SU-DHL-6 (cell line): Measurements from ENCODE around the gene KRT36.

Experiments used
- H2AFZ ChIP-seq: fragments of 200-600 bp; sonication (generic); 2 replicates; pipeline ENCODE4 v1.6.1; 2014; ENCODE audit warnings: low read depth, mild to moderate bottlenecking, moderate library complexity, mixed read lengths, antibody characterized with exemption, low read length; ENCODE audit not compliant: severe bottlenecking
- H3F3A ChIP-seq: fragments of 200-600 bp; shearing (Covaris generic); 2 replicates; pipeline ENCODE4 v1.6.0; 2016; ENCODE audit warnings: antibody characterized with exemption, mild to moderate bottlenecking; ENCODE audit not compliant: insufficient read depth
- H3K27ac ChIP-seq: fragments of 200-600 bp; sonication (generic); 2 replicates; pipeline ENCODE4 v1.5.1; 2016; ENCODE audit warnings: low read depth, mild to moderate bottlenecking, low read length, moderate library complexity, mixed read lengths
- H3K27me3 ChIP-seq: fragments of 200-600 bp; sonication (generic), shearing (Covaris generic); 2 replicates; pipeline ENCODE4 v1.6.0; 2014; ENCODE audit warnings: mild to moderate bottlenecking, low read length
- H3K36me3 ChIP-seq: fragments of 200-600 bp; sonication (generic); 2 replicates; pipeline ENCODE4 v1.6.1; 2014; ENCODE audit warnings: mild to moderate bottlenecking, low read length, mixed read lengths
- H3K4me2 ChIP-seq: fragments of 300-600, 200-600 bp; shearing (Covaris generic), sonication (generic); 2 replicates; pipeline ENCODE4 v1.6.0; 2014; ENCODE audit warnings: low read length, low read depth, mild to moderate bottlenecking; ENCODE audit not compliant: poor library complexity, severe bottlenecking
- H3K4me3 ChIP-seq: fragments of 200-600 bp; sonication (generic); 2 replicates; pipeline ENCODE4 v1.5.1; 2014; ENCODE audit warnings: antibody characterized with exemption, low read length, mild to moderate bottlenecking, mixed read lengths; ENCODE audit not compliant: insufficient read depth, poor library complexity, severe bottlenecking
- H3K79me2 ChIP-seq: fragments of 200-600 bp; sonication (generic); 2 replicates; pipeline ENCODE4 v1.6.1; 2014; ENCODE audit warnings: mild to moderate bottlenecking, low read length, moderate library complexity; ENCODE audit not compliant: insufficient read depth
- H3K9ac ChIP-seq: fragments of 200-600 bp; sonication (generic); 2 replicates; pipeline ENCODE4 v1.7.0; 2014; ENCODE audit warnings: mild to moderate bottlenecking, low read length
- H3K9me2 ChIP-seq: fragments of 200-600 bp; sonication (generic); replicated peaks from 2 replicates; pipeline ENCODE4 v1.6.1; 2014; ENCODE audit warnings: low read length; ENCODE audit not compliant: insufficient read depth
- H3K9me3 ChIP-seq: fragments of 200-600 bp; sonication (generic); 2 replicates; pipeline ENCODE4 v1.6.1; 2014; ENCODE audit warnings: low read length, mixed read lengths; ENCODE audit not compliant: insufficient read depth
- H4K20me1 ChIP-seq: fragments of 200-600 bp; sonication (generic); 2 replicates; pipeline ENCODE4 v1.6.1; 2014; ENCODE audit warnings: low read depth, mild to moderate bottlenecking, antibody characterized with exemption, low read length, moderate library complexity, mixed read lengths
- CTCF ChIP-seq: fragments of 200-600 bp; sonication (generic); IDR thresholded peaks from one replicate; pipeline ENCODE4 v1.5.1; 2017; ENCODE audit warnings: antibody characterized with exemption, mild to moderate bottlenecking, low read length, moderate library complexity; ENCODE audit not compliant: insufficient read depth, poor library complexity, severe bottlenecking
- EZH2phosphoT487 ChIP-seq: fragments of 200-600 bp; sonication (generic), shearing (Covaris generic); conservative IDR thresholded peaks from 2 replicates; pipeline ENCODE4 v1.6.1; 2018; ENCODE audit warnings: mild to moderate bottlenecking, antibody characterized with exemption, low read length, moderate library complexity, mixed read lengths

Gene KRT36

GRCh38 chr17:41453066-41453465, 36.6 kb downstream of the KRT36 start:
- Histone ChIP-seq H3K27ac (no peak overlapping the region), H3K4me2 (no peak overlapping the region), H3K9me2 (no peaks in the 10 kb centered on the region), H3F3A (no peaks in the 10 kb centered on the region), H3K79me2 (no peaks in the 10 kb centered on the region), H3K27me3 (no peaks in the 10 kb centered on the region), H3K9me3 (no peaks in the 10 kb centered on the region), H3K36me3 (no peaks in the 10 kb centered on the region), H2AFZ (no peak overlapping the region), H3K4me3 (no peak overlapping the region), H4K20me1 (no peaks in the 10 kb centered on the region), H3K9ac (no peak overlapping the region)
- TF ChIP-seq EZH2phosphoT487 (no peak), CTCF (no peak)

GRCh38 chr17:41452281-41452680, 37.4 kb downstream of the KRT36 start:
- Histone ChIP-seq H3K36me3 (no peaks in the 10 kb centered on the region), H3F3A (no peaks in the 10 kb centered on the region)

GRCh38 chr17:41451154-41451728, 38.5 kb downstream of the KRT36 start:
- Histone ChIP-seq H3K36me3 (no peaks in the 10 kb centered on the region), H3K79me2 (no peaks in the 10 kb centered on the region), H3K9me3 (no peaks in the 10 kb centered on the region), H3K4me3 (no peak overlapping the region), H3K9me2 (no peaks in the 10 kb centered on the region), H3K9ac (no peak overlapping the region), H3K4me2 (no peak overlapping the region), H2AFZ (no peak overlapping the region), H3K27me3 (no peaks in the 10 kb centered on the region), H3F3A (no peaks in the 10 kb centered on the region), H4K20me1 (no peaks in the 10 kb centered on the region), H3K27ac (no peak overlapping the region)
- TF ChIP-seq EZH2phosphoT487, result no peak
- no peak for TF ChIP-seq CTCF

More at GRCh38 chr17:41452281-41452680, 37.4 kb downstream of the KRT36 start:
- Histone ChIP-seq H3K9ac (no peak overlapping the region), H2AFZ (no peak overlapping the region), H3K4me3 (no peak overlapping the region), H3K27ac (no peak overlapping the region), H3K9me3 (no peaks in the 10 kb centered on the region), H3K9me2 (no peaks in the 10 kb centered on the region), H3K27me3 (no peaks in the 10 kb centered on the region), H3K4me2 (no peak overlapping the region), H3K79me2 (no peaks in the 10 kb centered on the region), H4K20me1 (no peaks in the 10 kb centered on the region)
- TF ChIP-seq CTCF (no peak), EZH2phosphoT487 (no peak)
